ENCODE measurements around the gene HSBP1L1. TPM values are rescaled to one million over a fixed set of nuclear protein-coding genes. Genes with fewer than 3 reads are reported as not detected.

HSBP1L1 gene
- total and polyA plus RNA-seq, 7 experiments from 2014 or later = 13.7 to 44.9 (median 32.4) TPM

- ChIA-PET POLR2A (interaction anchor here (0.6 kb wide), 1 partner anchor 10 kb away, joined by 4 read pairs; no protein-coding TSS in a partner anchor), CTCF (interaction anchor here (1.2 kb wide), 1 partner anchor 13 kb away, joined by 3 read pairs; no protein-coding TSS in a partner anchor)
- H3K4me3 ChIP-seq (ENCODE audit: low read length) = no peak overlapping the region
- Mint-ChIP-seq H3K36me3 (peaks cover 31 to 94% (median 75%) of the 10 kb centered on the region in 5 donors), H3K27ac (peak overlapping the region in 2 of 9 donors; percentile 27 to 80), H3K4me3 (peak overlapping the region in 1 of 10 donors; percentile 1), H3K9me3 (peaks cover 15 to 71% (median 47%) of the 10 kb centered on the region in 11 donors), H3K4me1 (peaks cover 0 to 17% (median 4%) of the 10 kb centered on the region in 7 donors), H3K27me3 (no peaks in the 10 kb centered on the region)
- intact Hi-C loops (cut with micrococcal nuclease) = no loop called here
- no peak for DNase-seq
- H3K36me3 ChIP-seq (ENCODE audit: control insufficient read depth in 2 of 3, insufficient read depth in 3 of 3, low read length in 3 of 3) = peaks cover 0 to 49% (median 0%) of the 10 kb centered on the region in 3 experiments
- H3K9me3 ChIP-seq (ENCODE audit: control insufficient read depth in 2 of 3, low read length in 3 of 3) = peaks cover 3 to 47% (median 13%) of the 10 kb centered on the region in 3 experiments
- no peaks in the 10 kb centered on the region for H3K27me3 ChIP-seq (ENCODE audit: control insufficient read depth in 2 of 2, insufficient read depth in 2 of 2, low read length in 2 of 2)
- no peaks in the 10 kb centered on the region for H3K4me1 ChIP-seq (ENCODE audit: control insufficient read depth in 2 of 2, insufficient read depth in 2 of 2, low read length in 2 of 2)
- no peak overlapping the region for H3K27ac ChIP-seq (ENCODE audit: low read depth, low read length)
- ATAC-seq = no peak
Observed at GRCh38 chr18:79930020-79930642, 34.3 kb upstream of the HSBP1L1 start.

- Mint-ChIP-seq H3K27me3 (no peaks in the 10 kb centered on the region), H3K9me3 (peaks cover 23 to 84% (median 54%) of the 10 kb centered on the region in 11 donors), H3K27ac (no peak overlapping the region), H3K4me1 (peaks cover 0 to 25% (median 6%) of the 10 kb centered on the region in 7 donors), H3K36me3 (peaks cover 41 to 94% (median 83%) of the 10 kb centered on the region in 5 donors), H3K4me3 (no peak overlapping the region)
- no peaks in the 10 kb centered on the region for H3K4me1 ChIP-seq (ENCODE audit: control insufficient read depth in 2 of 2, insufficient read depth in 2 of 2, low read length in 2 of 2)
- no peak overlapping the region for H3K4me3 ChIP-seq (ENCODE audit: low read length)
- peaks cover 3 to 61% (median 13%) of the 10 kb centered on the region in 3 experiments for H3K9me3 ChIP-seq (ENCODE audit: control insufficient read depth in 2 of 3, low read length in 3 of 3)
- H3K27ac ChIP-seq (ENCODE audit: low read depth, low read length) = no peak overlapping the region
- peaks cover 0 to 55% (median 0%) of the 10 kb centered on the region in 3 experiments for H3K36me3 ChIP-seq (ENCODE audit: control insufficient read depth in 2 of 3, insufficient read depth in 3 of 3, low read length in 3 of 3)
- intact Hi-C loops (cut with micrococcal nuclease) = no loop called here
- H3K27me3 ChIP-seq (ENCODE audit: control insufficient read depth in 2 of 2, insufficient read depth in 2 of 2, low read length in 2 of 2) = no peaks in the 10 kb centered on the region
- POLR2A ChIA-PET = no interaction called here
- ATAC-seq (no peak), DNase-seq (no peak)
- CTCF ChIA-PET = no interaction called here
Observed at GRCh38 chr18:79931475-79931874, 33.0 kb upstream of the HSBP1L1 start.

GRCh38 chr18:79932907-79933306, 31.5 kb upstream of the HSBP1L1 start:
- Histone ChIP-seq H3K4me3 (ENCODE audit: low read length) (no peak overlapping the region), H3K9me3 (ENCODE audit: control insufficient read depth in 2 of 3, low read length in 3 of 3) (peaks cover 3 to 72% (median 13%) of the 10 kb centered on the region in 3 experiments), H3K36me3 (ENCODE audit: control insufficient read depth in 2 of 3, insufficient read depth in 3 of 3, low read length in 3 of 3) (peaks cover 0 to 63% (median 0%) of the 10 kb centered on the region in 3 experiments), H3K4me1 (ENCODE audit: control insufficient read depth in 2 of 2, insufficient read depth in 2 of 2, low read length in 2 of 2) (no peaks in the 10 kb centered on the region), H3K27me3 (ENCODE audit: control insufficient read depth in 2 of 2, insufficient read depth in 2 of 2, low read length in 2 of 2) (no peaks in the 10 kb centered on the region), H3K27ac (ENCODE audit: low read depth, low read length) (no peak overlapping the region)
- DNase-seq (no peak), ATAC-seq (no peak)
- Mint-ChIP-seq H3K4me1 (peaks cover 0 to 19% (median 4%) of the 10 kb centered on the region in 7 donors), H3K27ac (no peak overlapping the region), H3K9me3 (peaks cover 23 to 99% (median 58%) of the 10 kb centered on the region in 11 donors), H3K36me3 (peaks cover 48 to 97% (median 93%) of the 10 kb centered on the region in 5 donors), H3K4me3 (no peak overlapping the region), H3K27me3 (no peaks in the 10 kb centered on the region)
- ChIA-PET POLR2A (no interaction called here), CTCF (no interaction called here)
- intact Hi-C loops (cut with micrococcal nuclease) = no loop called here

GRCh38 chr18:79933765-79934164, 30.7 kb upstream of the HSBP1L1 start:
- H3K4me1 ChIP-seq (ENCODE audit: control insufficient read depth in 2 of 2, insufficient read depth in 2 of 2, low read length in 2 of 2) = no peaks in the 10 kb centered on the region
- DNase-seq (no peak), ATAC-seq (no peak)
- intact Hi-C loops (cut with micrococcal nuclease) = no loop called here
- H3K36me3 ChIP-seq (ENCODE audit: control insufficient read depth in 2 of 3, insufficient read depth in 3 of 3, low read length in 3 of 3) = peaks cover 0 to 61% (median 0%) of the 10 kb centered on the region in 3 experiments
- ChIA-PET POLR2A (no interaction called here), CTCF (no interaction called here)
- no peak overlapping the region for H3K27ac Mint-ChIP-seq
- H3K9me3 ChIP-seq (ENCODE audit: control insufficient read depth in 2 of 3, low read length in 3 of 3) = peaks cover 3 to 72% (median 13%) of the 10 kb centered on the region in 3 experiments
- no peak overlapping the region for H3K4me3 ChIP-seq (ENCODE audit: low read length)
- peaks cover 22 to 98% (median 58%) of the 10 kb centered on the region in 11 donors for H3K9me3 Mint-ChIP-seq
- no peaks in the 10 kb centered on the region for H3K27me3 ChIP-seq (ENCODE audit: control insufficient read depth in 2 of 2, insufficient read depth in 2 of 2, low read length in 2 of 2)
- H3K4me1 Mint-ChIP-seq = peaks cover 0 to 13% (median 4%) of the 10 kb centered on the region in 7 donors
- no peak overlapping the region for H3K4me3 Mint-ChIP-seq
- H3K36me3 Mint-ChIP-seq = peaks cover 43 to 97% (median 93%) of the 10 kb centered on the region in 5 donors
- no peak overlapping the region for H3K27ac ChIP-seq (ENCODE audit: low read depth, low read length)
- H3K27me3 Mint-ChIP-seq = no peaks in the 10 kb centered on the region

GRCh38 chr18:79934311-79935097, 29.9 kb upstream of the HSBP1L1 start:
- peaks cover 18 to 98% (median 54%) of the 10 kb centered on the region in 11 donors for H3K9me3 Mint-ChIP-seq
- peaks cover 41 to 97% (median 93%) of the 10 kb centered on the region in 5 donors for H3K36me3 Mint-ChIP-seq
- POLR2A ChIA-PET = no interaction called here
- H3K27ac ChIP-seq (ENCODE audit: low read depth, low read length) = no peak overlapping the region
- H3K4me1 Mint-ChIP-seq = peaks cover 0 to 13% (median 4%) of the 10 kb centered on the region in 7 donors
- H3K36me3 ChIP-seq (ENCODE audit: control insufficient read depth in 2 of 3, insufficient read depth in 3 of 3, low read length in 3 of 3) = peaks cover 0 to 54% (median 0%) of the 10 kb centered on the region in 3 experiments
- DNase-seq = no peak
- no peak overlapping the region for H3K4me3 Mint-ChIP-seq
- CTCF ChIA-PET = no interaction called here
- H3K27ac Mint-ChIP-seq = no peak overlapping the region
- H3K27me3 ChIP-seq (ENCODE audit: control insufficient read depth in 2 of 2, insufficient read depth in 2 of 2, low read length in 2 of 2) = no peaks in the 10 kb centered on the region
- no peak for ATAC-seq
- no peak overlapping the region for H3K4me3 ChIP-seq (ENCODE audit: low read length)
- H3K27me3 Mint-ChIP-seq = no peaks in the 10 kb centered on the region
- H3K4me1 ChIP-seq (ENCODE audit: control insufficient read depth in 2 of 2, insufficient read depth in 2 of 2, low read length in 2 of 2) = no peaks in the 10 kb centered on the region
- H3K9me3 ChIP-seq (ENCODE audit: control insufficient read depth in 2 of 3, low read length in 3 of 3) = peaks cover 3 to 66% (median 7%) of the 10 kb centered on the region in 3 experiments
- intact Hi-C loops (cut with micrococcal nuclease) = no loop called here

GRCh38 chr18:79935098-79935480, 29.4 kb upstream of the HSBP1L1 start:
- DNase-seq (no peak), ATAC-seq (no peak)
- Histone ChIP-seq H3K4me1 (ENCODE audit: control insufficient read depth in 2 of 2, insufficient read depth in 2 of 2, low read length in 2 of 2) (no peaks in the 10 kb centered on the region), H3K9me3 (ENCODE audit: control insufficient read depth in 2 of 3, low read length in 3 of 3) (peaks cover 0 to 60% (median under 1%) of the 10 kb centered on the region in 3 experiments), H3K27me3 (ENCODE audit: control insufficient read depth in 2 of 2, insufficient read depth in 2 of 2, low read length in 2 of 2) (no peaks in the 10 kb centered on the region), H3K27ac (ENCODE audit: low read depth, low read length) (no peak overlapping the region), H3K4me3 (ENCODE audit: low read length) (no peak overlapping the region), H3K36me3 (ENCODE audit: control insufficient read depth in 2 of 3, insufficient read depth in 3 of 3, low read length in 3 of 3) (peaks cover 0 to 49% (median 0%) of the 10 kb centered on the region in 3 experiments)
- H3K36me3 Mint-ChIP-seq = peaks cover 40 to 97% (median 93%) of the 10 kb centered on the region in 5 donors
- H3K4me1 Mint-ChIP-seq = peaks cover 0 to 19% (median 8%) of the 10 kb centered on the region in 7 donors
- peaks cover 12 to 97% (median 50%) of the 10 kb centered on the region in 11 donors for H3K9me3 Mint-ChIP-seq
- no peaks in the 10 kb centered on the region for H3K27me3 Mint-ChIP-seq
- no peak overlapping the region for H3K4me3 Mint-ChIP-seq
- intact Hi-C loops (cut with micrococcal nuclease) = no loop called here
- peak overlapping the region in 2 of 9 donors; percentile 43 to 62 for H3K27ac Mint-ChIP-seq
- ChIA-PET CTCF (no interaction called here), POLR2A (no interaction called here)

Data from naive thymus-derived CD4-positive, alpha-beta T cell (primary cell).